Smooth muscle cell (in vitro differentiated cells): ENCODE data around the gene SAPCD2. TPM values are rescaled to one million over a fixed set of nuclear protein-coding genes. Genes with fewer than 3 reads are reported as not detected.
A peak's percentile ranks its signal among the peaks of the same experiment; 100 is the strongest.

Experiments
- DNase-seq: peaks from one replicate; lab custom pipeline; 2025; ENCODE audit not compliant: unreplicated experiment; lab: John Stamatoyannopoulos, UW
- H2AFZ ChIP-seq: fragments of 200-600 bp; sonication (generic); 2 replicates; pipeline ENCODE4 v1.6.0; 2016; ENCODE audit warnings: antibody characterized with exemption, low read depth, mild to moderate bottlenecking
- H3F3A ChIP-seq: fragments of 200-600 bp; sonication (generic); 2 replicates; pipeline ENCODE4 v1.6.0; 2017; ENCODE audit warnings: antibody characterized with exemption, low read depth
- H3K27ac ChIP-seq: fragments of 200-600 bp; sonication (generic); 2 replicates; pipeline ENCODE4 v1.5.1; 2016; ENCODE audit warnings: low read depth, mild to moderate bottlenecking
- H3K27me3 ChIP-seq: fragments of 200-600 bp; sonication (generic); 2 replicates; pipeline ENCODE4 v1.6.1; 2016; ENCODE audit warnings: low read depth, mild to moderate bottlenecking
- H3K36me3 ChIP-seq: fragments of 200-600 bp; sonication (generic); 2 replicates; pipeline ENCODE4 v1.5.1; 2016; ENCODE audit warnings: low read depth
- H3K4me1 ChIP-seq: fragments of 200-600 bp; sonication (generic); 2 replicates; pipeline ENCODE4 v1.5.1; 2016; ENCODE audit warnings: low read depth
- H3K4me2 ChIP-seq: fragments of 200-600 bp; sonication (generic); 2 replicates; pipeline ENCODE4 v1.6.0; 2016; ENCODE audit warnings: mild to moderate bottlenecking
- H3K4me3 ChIP-seq: fragments of 200-600 bp; sonication (generic); 2 replicates; pipeline ENCODE4 v1.5.1; 2016; ENCODE audit warnings: mild to moderate bottlenecking
- H3K79me2 ChIP-seq: fragments of 200-600 bp; sonication (generic); 2 replicates; pipeline ENCODE4 v1.6.0; 2016; ENCODE audit warnings: low read depth, mild to moderate bottlenecking
- H3K9ac ChIP-seq: fragments of 200-600 bp; sonication (generic); 2 replicates; pipeline ENCODE4 v1.6.0; 2016; ENCODE audit warnings: low read depth
- H3K9me3 ChIP-seq: fragments of 200-600 bp; sonication (generic); replicated peaks from 2 replicates; pipeline ENCODE4 v1.5.1; 2016; ENCODE audit warnings: low read depth
- H4K20me1 ChIP-seq: fragments of 200-600 bp; sonication (generic); 2 replicates; pipeline ENCODE4 v1.6.0; 2016; ENCODE audit warnings: low read depth
- CTCF ChIP-seq: fragments of 200-600 bp; sonication (generic); IDR thresholded peaks from 2 replicates; pipeline ENCODE4 v1.5.1; 2017; ENCODE audit warnings: borderline replicate concordance, mild to moderate bottlenecking, antibody characterized with exemption; ENCODE audit not compliant: insufficient read depth, poor library complexity, severe bottlenecking
- WGBS: methylation state at CpG from one replicate; pipeline ENCODE4 v1.1.7; 2016; ENCODE audit warnings: low lambda C conversion rate; 5-methylcytosine and 5-hydroxymethylcytosine counted together
- polyA plus RNA-seq: library from polyadenylated mRNA; unstranded; fragments of >200 nt; fragmentation: Nextera tagmentation; extraction: Ambion mirVana; gene quantifications from 2 replicates; pipeline ENCODE4 v1.2.1, GENCODE V29; 2016
- total RNA-seq: library from RNA; depleted of rRNA; stranded (reverse); fragments of >200 nt; gene quantifications from 2 replicates; pipeline ENCODE4 v1.2.3, GENCODE V29; 2014

SAPCD2 gene
- total and polyA plus RNA-seq, 2 experiments from 2014 or later = 1.9 to 3.9 TPM

GRCh38 chr9:137116027-137116507 is 45.7 kb upstream of the SAPCD2 start:
- peaks cover 3% of the 10 kb centered on the region for H3K4me1 ChIP-seq
- TF ChIP-seq CTCF = no peak
- H4K20me1 ChIP-seq = no peaks in the 10 kb centered on the region
- DNase-seq = no peak
- H3F3A ChIP-seq = no peaks in the 10 kb centered on the region
- H3K79me2 ChIP-seq = no peaks in the 10 kb centered on the region
- H2AFZ ChIP-seq = no peak overlapping the region
- no peak overlapping the region for H3K4me2 ChIP-seq
- no peak overlapping the region for H3K9ac ChIP-seq
- H3K4me3 ChIP-seq = no peak overlapping the region
- H3K9me3 ChIP-seq = no peaks in the 10 kb centered on the region
- no peak overlapping the region for H3K27ac ChIP-seq
- WGBS = 71% methylated on average over 6 of the region's 6 CpGs
- no peaks in the 10 kb centered on the region for H3K27me3 ChIP-seq
- H3K36me3 ChIP-seq = no peaks in the 10 kb centered on the region

GRCh38 chr9:137115394-137116026 is 45.2 kb upstream of the SAPCD2 start:
- Histone ChIP-seq H3K4me2 (no peak overlapping the region), H3K79me2 (no peaks in the 10 kb centered on the region), H3K9ac (no peak overlapping the region), H4K20me1 (no peaks in the 10 kb centered on the region), H3K4me3 (no peak overlapping the region), H3K4me1 (peaks cover 3% of the 10 kb centered on the region), H3K9me3 (no peaks in the 10 kb centered on the region), H3K27ac (no peak overlapping the region), H2AFZ (no peak overlapping the region), H3K36me3 (no peaks in the 10 kb centered on the region), H3K27me3 (no peaks in the 10 kb centered on the region), H3F3A (no peaks in the 10 kb centered on the region)
- no peak for TF ChIP-seq CTCF
- no peak for DNase-seq
- 88% methylated on average over 20 of the region's 21 CpGs for WGBS

GRCh38 chr9:137114613-137115393 is 44.4 kb upstream of the SAPCD2 start, which contains the start of gene DPP7:
TSS of gene DPP7 (minus strand) at chr9:137114733. CDS start at chr9:137114713, 20 bp downstream.
- Histone ChIP-seq H2AFZ (peak within 1 kb of the TSS; percentile 58), H3K9me3 (no peaks in the 10 kb centered on the region), H3K4me2 (peak within 1 kb of the TSS; percentile 98), H3K4me3 (peak within 1 kb of the TSS; percentile 67), H3K27me3 (no peaks in the 10 kb centered on the region), H3K36me3 (no peaks in the 10 kb centered on the region), H4K20me1 (no peaks in the 10 kb centered on the region), H3F3A (no peaks in the 10 kb centered on the region), H3K79me2 (no peaks in the 10 kb centered on the region), H3K27ac (no peak within 1 kb of the TSS), H3K9ac (no peak within 1 kb of the TSS), H3K4me1 (peaks cover 3% of the 10 kb centered on the region)
- DNase-seq = peak; percentile 27
- TF ChIP-seq CTCF = no peak
- 27% methylated on average over 22 of the region's 70 CpGs for WGBS
